Measurements from ENCODE around the gene CACNG6. TPM values are rescaled to one million over a fixed set of nuclear protein-coding genes. Genes with fewer than 3 reads are reported as not detected.
"Not testable (repeated sequence)": the region's sequence is repeated elsewhere in the genome, so short reads cannot be mapped to it uniquely, and the experiment has no call there.

CACNG6 gene
- total RNA-seq, 2 donors from 2014 or later: not detected

DNA sequence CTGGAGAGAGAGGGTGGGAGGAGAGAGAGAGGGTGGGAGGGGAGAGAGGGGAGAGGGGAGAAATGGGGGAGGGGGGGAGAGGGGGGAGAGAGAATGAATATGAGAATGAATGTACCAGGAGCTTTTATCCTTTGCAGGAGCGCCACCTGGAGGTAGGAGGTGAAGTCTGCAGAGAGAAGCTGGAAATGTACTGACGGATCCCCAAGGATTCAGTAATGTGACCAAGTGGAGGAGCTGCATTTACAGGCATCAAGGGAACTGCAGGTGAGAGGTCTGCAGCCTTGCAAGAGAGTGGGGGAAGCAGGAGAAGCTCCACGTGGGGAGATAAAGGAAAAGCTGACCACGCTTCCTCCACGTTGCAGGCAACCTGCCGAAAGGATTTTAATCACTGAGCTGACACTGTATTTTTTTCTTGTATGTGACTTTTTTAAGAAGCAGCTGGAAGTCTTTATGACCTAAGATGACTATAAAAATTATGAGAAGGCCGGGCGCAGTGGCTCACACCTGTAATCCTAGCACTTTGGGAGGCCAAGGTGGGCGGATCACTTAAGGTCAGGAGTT, 38.6 kb downstream of the CACNG6 start:
- peak; percentile 84 for DNase-seq (ENCODE audit: low spot score)
- intact Hi-C loops (cut with DNase I): loop anchor here (5.0 to 10.0 kb wide), 2 partner anchors 63 to 235 kb away; no protein-coding TSS in a partner anchor

DNA sequence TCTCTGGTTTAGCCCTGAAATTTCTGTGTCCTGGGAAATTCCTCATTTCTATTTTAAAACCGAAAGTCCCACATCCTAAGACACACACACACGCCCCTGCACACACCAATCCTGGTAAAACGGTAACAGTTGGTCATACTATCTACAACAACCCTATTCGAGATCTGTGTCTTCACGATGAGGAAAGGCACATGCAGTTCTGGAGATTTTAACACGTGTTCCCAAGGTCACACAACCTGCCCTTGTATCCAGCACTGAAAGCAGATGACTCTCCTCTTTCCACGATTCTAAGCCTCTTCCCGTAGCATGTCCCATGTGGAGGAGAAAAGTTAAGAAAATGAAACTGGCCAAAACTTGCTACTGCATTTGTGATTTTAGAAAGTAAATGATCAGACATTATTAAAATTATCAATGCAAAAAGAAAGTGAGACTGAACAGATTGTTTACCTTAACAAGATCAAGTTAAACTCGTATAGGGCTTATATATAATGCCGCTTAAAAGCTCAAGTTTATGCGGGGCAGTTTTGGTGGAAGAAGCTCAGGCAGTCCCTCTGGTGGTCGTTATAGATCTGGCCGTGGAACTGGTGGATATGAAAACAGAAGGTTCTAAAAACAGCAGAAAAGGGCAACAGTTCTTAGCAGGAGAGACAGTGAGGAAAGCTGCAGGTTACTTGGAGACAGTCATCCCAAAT, 39.6 kb downstream of the CACNG6 start:
- DNase-seq (ENCODE audit: low spot score): no peak
- intact Hi-C loops (cut with DNase I): no loop called here

- intact Hi-C loops (cut with DNase I): no loop called here
- DNase-seq (ENCODE audit: low spot score): no peak
These were observed 44.1 kb downstream of the CACNG6 start for GRCh38 chr19:54035215-54036178.

DNA sequence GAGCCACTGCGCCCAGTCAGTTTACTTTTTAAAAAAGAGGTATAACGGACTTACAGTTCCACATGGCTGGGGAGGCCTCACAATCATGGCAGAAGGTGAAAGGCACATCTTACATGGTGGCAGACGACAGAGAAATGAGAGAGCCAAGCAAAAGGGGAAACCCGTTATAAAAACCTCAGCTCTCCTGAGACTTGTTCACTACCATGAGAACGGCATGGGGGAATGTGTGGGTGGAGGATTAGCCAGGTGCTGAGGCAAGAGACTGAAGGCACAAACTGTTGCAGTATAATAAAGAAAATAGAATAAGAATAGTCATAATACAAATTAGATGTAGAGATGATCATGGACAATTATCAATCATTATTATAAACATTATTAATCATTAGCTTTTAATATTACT, 45.1 kb downstream of the CACNG6 start:
- intact Hi-C loops (cut with DNase I): not testable (repeated sequence)

DNA sequence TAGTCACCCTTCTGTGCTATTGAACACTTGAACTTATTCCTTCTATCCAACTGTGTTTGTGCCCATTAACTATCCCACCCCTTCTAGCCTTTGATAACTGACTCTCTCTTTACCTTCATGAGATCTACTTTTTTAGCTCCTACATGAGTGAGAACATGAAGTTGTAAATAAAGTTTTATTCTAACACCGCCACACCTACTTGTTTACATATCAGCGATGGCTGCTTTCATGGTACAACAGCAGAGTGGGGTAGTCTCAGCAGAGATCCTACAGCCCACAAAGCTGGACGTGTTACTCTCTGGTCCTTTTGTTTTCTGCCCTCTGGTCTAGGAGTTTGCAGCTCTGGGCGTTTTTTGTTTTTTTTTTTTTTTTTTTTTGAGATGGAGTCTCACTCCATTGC, 48.6 kb downstream of the CACNG6 start:
- intact Hi-C loops (cut with DNase I): no loop called here
- no peak for DNase-seq (ENCODE audit: low spot score)

More for the DNA sequence above, 45.1 kb downstream of the CACNG6 start:
- DNase-seq (ENCODE audit: low spot score): peak; percentile 29

GRCh38 chr19:54041969-54042606, 50.7 kb downstream of the CACNG6 start:
- intact Hi-C loops (cut with DNase I): no loop called here

DNA sequence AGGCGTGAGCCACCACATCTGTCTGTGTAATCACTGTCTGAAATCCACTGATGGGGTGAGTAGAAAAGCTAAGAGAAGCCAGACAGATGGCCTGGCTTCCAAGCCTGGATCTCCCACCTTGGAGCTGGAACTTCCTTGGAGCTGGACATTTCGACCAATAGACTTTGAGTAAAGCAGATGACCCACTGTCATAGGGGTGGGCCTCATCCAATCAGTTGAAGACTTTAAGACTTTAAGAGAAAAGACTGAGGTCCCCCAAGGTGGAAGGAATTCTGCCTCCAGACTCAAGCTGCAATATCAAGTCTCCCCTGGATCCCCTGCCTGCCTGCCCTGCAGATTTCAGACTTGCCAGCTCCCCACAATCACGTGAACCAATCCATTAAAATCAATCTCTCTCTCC, 51.6 kb downstream of the CACNG6 start:
- DNase-seq (ENCODE audit: low spot score): no peak
- intact Hi-C loops (cut with DNase I): no loop called here

More at GRCh38 chr19:54041969-54042606, 50.7 kb downstream of the CACNG6 start:
- DNase-seq (ENCODE audit: low spot score): no peak

- DNase-seq (ENCODE audit: low spot score): no peak
- intact Hi-C loops (cut with DNase I): no loop called here
These were observed 54.3 kb downstream of the CACNG6 start for GRCh38 chr19:54045771-54046170.

- intact Hi-C loops (cut with DNase I): no loop called here
- no peak for DNase-seq (ENCODE audit: low spot score)
These were observed 56.2 kb downstream of the CACNG6 start for GRCh38 chr19:54047616-54048015.

Other genes with a start within 250 kb of the CACNG6 start
- 1 to 10 TPM; 1.8 to 2.0 TPM for gene NLRP12, start 167.3 kb upstream of the CACNG6 start, total RNA-seq
- gene MYADM, start 123.8 kb upstream of the CACNG6 start, total RNA-seq: 100 to 1,000 TPM; 360 to 372 TPM
- gene PRKCG, start 109.4 kb upstream of the CACNG6 start, total RNA-seq: under 1 TPM in 1 of 2 donors, not detected in 1; 0.48 TPM
- not detected for gene CACNG7, start 82.4 kb upstream of the CACNG6 start, total RNA-seq
- gene CACNG8, start 28.7 kb upstream of the CACNG6 start, total RNA-seq: under 1 TPM; 0.05 to 0.09 TPM
- gene VSTM1, start 72.3 kb downstream of the CACNG6 start, total RNA-seq: under 1 TPM in 1 of 2 donors, not detected in 1; 0.60 TPM
- not detected for gene TARM1, start 89.7 kb downstream of the CACNG6 start, total RNA-seq
- 1 to 10 TPM; 3.9 to 5.0 TPM for gene OSCAR, start 109.2 kb downstream of the CACNG6 start, total RNA-seq
- 100 to 1,000 TPM in 1 of 2 donors, 10 to 100 TPM in 1; 59.3 to 105 TPM for gene NDUFA3, start 111.2 kb downstream of the CACNG6 start, total RNA-seq
- 10 to 100 TPM; 13.3 to 14.8 TPM for gene TFPT, start 124.0 kb downstream of the CACNG6 start, total RNA-seq
- 10 to 100 TPM; 33.6 to 37.6 TPM for gene PRPF31, start 124.1 kb downstream of the CACNG6 start, total RNA-seq
- gene CNOT3, start 146.1 kb downstream of the CACNG6 start, total RNA-seq: 10 to 100 TPM; 25.6 to 29.1 TPM
- gene LENG1, start 168.1 kb downstream of the CACNG6 start, total RNA-seq: 1 to 10 TPM; 4.7 to 6.2 TPM
- gene TMC4, start 181.5 kb downstream of the CACNG6 start, total RNA-seq: 1 to 10 TPM; 1.1 to 1.4 TPM
- 10 to 100 TPM; 29.0 to 38.6 TPM for gene MBOAT7, start 197.9 kb downstream of the CACNG6 start, total RNA-seq
- gene TSEN34, start 199.7 kb downstream of the CACNG6 start, total RNA-seq: 10 to 100 TPM; 17.3 to 24.5 TPM
- gene RPS9, start 209.2 kb downstream of the CACNG6 start, total RNA-seq: 1,000 to 10,000 TPM in 1 of 2 donors, 100 to 1,000 TPM in 1; 777 to 1,026 TPM
- gene LILRB3, start 231.4 kb downstream of the CACNG6 start, total RNA-seq: 10 to 100 TPM; 14.6 to 25.5 TPM